HCT116 (cell line): ENCODE data around the gene RAB34. TPM values are rescaled to one million over a fixed set of nuclear protein-coding genes. Genes with fewer than 3 reads are reported as not detected.

ENCODE experiments used
- ATAC-seq: fragments of 200-7000 bp; cut with Tn5 transposase; 2 replicates; pipeline ENCODE4 v1.9.1; 2020; ENCODE audit warnings: mild to moderate bottlenecking, moderate library complexity
- BruUV-seq: library from RNA; stranded (reverse); fragments of 400-500 nt; replicated peaks from 2 replicates; lab custom pipeline; 2021; lab: Mats Ljungman, UMichigan
- CTCF ChIA-PET: fragments of 300-600 bp; sonication (Branson Sonifier 250); formaldehyde crosslinking; loops from one replicate; lab custom pipeline; 2021; ENCODE audit warnings: antibody characterized with exemption; lab: Charles Lee
- POLR2A ChIA-PET: fragments of 300-600, 350-600 bp; sonication (Branson Sonifier 250); formaldehyde crosslinking; loops from one replicate; lab custom pipeline; 2021; ENCODE audit warnings: antibody characterized with exemption; lab: Charles Lee
- RAD21 ChIA-PET, 2 experiments: fragments of 300-600 bp; sonication (Branson Sonifier 250); formaldehyde crosslinking; loops; one replicate each; lab custom pipeline; 2023; ENCODE audit warnings: low total read pairs in 2 of 2; ENCODE audit not compliant: uncharacterized antibody in 2 of 2, unreplicated experiment in 2 of 2, low non-redundant PET in 1 of 2; lab: Charles Lee
- DNase-seq: peaks from one replicate; pipeline ENCODE4 v3.0.0-alpha.2; 2010; ENCODE audit warnings: low read depth, low spot score
- H2AFZ ChIP-seq: fragments of 200-600 bp; shearing (Covaris generic), sonication (generic); 2 replicates; pipeline ENCODE4 v1.6.1; 2017; ENCODE audit warnings: low read depth, mixed run types, mixed read lengths, antibody characterized with exemption, low read length; ENCODE audit not compliant: poor library complexity, severe bottlenecking
- H3K27ac ChIP-seq: 2 replicates; pipeline ENCODE4 v1.5.1; 2012; ENCODE audit warnings: low read depth, low read length
- H3K27me3 ChIP-seq: fragments of 200-600 bp; sonication (generic); 2 replicates; pipeline ENCODE4 v1.6.1; 2016; ENCODE audit warnings: mixed run types, low read length, mixed read lengths; ENCODE audit not compliant: insufficient read depth
- H3K36me3 ChIP-seq, 2 experiments: fragments of 200-500 bp in 1 of 2; fragments of 200-600 bp in 1 of 2; sonication (Bioruptor generic) in 1 of 2; sonication (generic) in 1 of 2; 2 replicates each; pipeline versions ENCODE4 v1.5.1 to v1.6.1; 2014 to 2016; ENCODE audit warnings: low read length in 2 of 2, inconsistent platforms in 1 of 2, mixed read lengths in 1 of 2, mixed run types in 1 of 2; ENCODE audit not compliant: insufficient read depth in 2 of 2, control insufficient read depth in 1 of 2
- H3K4me1 ChIP-seq, 2 experiments: fragments of 200-600 bp in 1 of 2; sonication (generic) in 1 of 2; 2 replicates each; pipeline versions ENCODE4 v1.5.1 to v1.6.1; 2012 to 2017; ENCODE audit warnings: low read length in 2 of 2, inconsistent platforms in 1 of 2, mild to moderate bottlenecking in 1 of 2, mixed read lengths in 1 of 2, mixed run types in 1 of 2, moderate library complexity in 1 of 2; ENCODE audit not compliant: insufficient read depth in 2 of 2, control insufficient read depth in 1 of 2
- H3K4me2 ChIP-seq: fragments of 200-600 bp; sonication (generic); 2 replicates; pipeline ENCODE4 v1.6.1; 2017; ENCODE audit warnings: mixed run types, low read length, mixed read lengths
- H3K4me3 ChIP-seq, 2 experiments: fragments of 200-600 bp in 1 of 2; sonication (generic) in 1 of 2; replicated peaks in 1 of 2; 2 replicates each; pipeline ENCODE4 v1.5.1; 2011 to 2016; ENCODE audit warnings: low read length in 2 of 2, control low read depth in 1 of 2, low read depth in 1 of 2, mild to moderate bottlenecking in 1 of 2, mixed read lengths in 1 of 2, mixed run types in 1 of 2
- H3K79me2 ChIP-seq: fragments of 200-600 bp; sonication (generic); 2 replicates; pipeline ENCODE4 v1.6.1; 2017; ENCODE audit warnings: mild to moderate bottlenecking, mixed run types, low read length, moderate library complexity, mixed read lengths; ENCODE audit not compliant: insufficient read depth
- H3K9ac ChIP-seq: fragments of 200-600 bp; sonication (generic); 2 replicates; pipeline ENCODE4 v1.6.1; 2016; ENCODE audit warnings: low read length, mixed read lengths
- H3K9me2 ChIP-seq: fragments of 200-600 bp; sonication (generic), shearing (Covaris generic); 2 replicates; pipeline ENCODE4 v1.6.1; 2017; ENCODE audit warnings: mixed run types, mild to moderate bottlenecking, moderate library complexity; ENCODE audit not compliant: insufficient read depth
- H3K9me3 ChIP-seq, 2 experiments: fragments of 200-500 bp in 1 of 2; fragments of 200-600 bp in 1 of 2; sonication (Bioruptor generic) in 1 of 2; sonication (generic) in 1 of 2; 2 replicates each; pipeline ENCODE4 v1.6.1; 2014 to 2017; ENCODE audit warnings: low read length in 2 of 2, mixed read lengths in 2 of 2, inconsistent platforms in 1 of 2, low read depth in 1 of 2, mild to moderate bottlenecking in 1 of 2, mixed run types in 1 of 2, moderate library complexity in 1 of 2; ENCODE audit not compliant: control insufficient read depth in 1 of 2, insufficient read depth in 1 of 2
- H4K20me1 ChIP-seq: fragments of 200-600 bp; sonication (generic), shearing (Covaris generic); 2 replicates; pipeline ENCODE4 v1.6.1; 2017; ENCODE audit warnings: mixed run types, mild to moderate bottlenecking, moderate library complexity; ENCODE audit not compliant: insufficient read depth
- ATF3 ChIP-seq: IDR thresholded peaks from 2 replicates; pipeline ENCODE4 v1.6.1; 2012
- CTCF ChIP-seq, 3 experiments: fragments of 200-600 bp in 1 of 3; sonication (generic) in 1 of 3; IDR thresholded peaks in 2 of 3; conservative IDR thresholded peaks in 1 of 3; 2 replicates each; pipeline ENCODE4 v1.5.1; 2012 to 2017; ENCODE audit warnings: low read depth in 2 of 3, low read length in 2 of 3, antibody characterized with exemption in 1 of 3, borderline replicate concordance in 1 of 3, control low read depth in 1 of 3, mild to moderate bottlenecking in 1 of 3, mixed read lengths in 1 of 3, mixed run types in 1 of 3, moderate library complexity in 1 of 3; ENCODE audit not compliant: insufficient read depth in 1 of 3
- EGR1 ChIP-seq: IDR thresholded peaks from 2 replicates; pipeline ENCODE4 v1.6.1; 2012; ENCODE audit warnings: low read depth
- JUND ChIP-seq: IDR thresholded peaks from 2 replicates; pipeline ENCODE4 v1.6.1; 2012
- MAX ChIP-seq: IDR thresholded peaks from 2 replicates; pipeline ENCODE4 v1.6.1; 2012
- RAD21 ChIP-seq: IDR thresholded peaks from 2 replicates; pipeline ENCODE4 v1.6.1; 2012; ENCODE audit warnings: low read depth, mild to moderate bottlenecking
- intact Hi-C: fragments of 100-400 bp; cut with micrococcal nuclease; formaldehyde crosslinking; loops from 2 replicates; pipeline ENCODE4 v1.10.0; 2022
- total RNA-seq: library from RNA; stranded (reverse); gene quantifications from one replicate; pipeline ENCODE4 v1.2.1, GENCODE V29; 2021; ENCODE audit not compliant: unreplicated experiment

Gene RAB34
- total RNA-seq, 1 experiment from 2014 or later: 0.59 TPM

- no TSS peak for BruUV-seq
- intact Hi-C loops: no loop called here
- no peaks in the 10 kb centered on the region; the same call in 1 of the 2 replicates for H4K20me1 ChIP-seq
- no peak overlapping the region; the same call in 1 of the 2 replicates for H3K27ac ChIP-seq
- H3K9me3 ChIP-seq: no peaks in the 10 kb centered on the region
- RAD21 ChIA-PET: no interaction called here
- H3K36me3 ChIP-seq: peaks cover 0 to 5% of the 10 kb centered on the region in 2 experiments; a peak in 2 of 4 replicates
- H3K9ac ChIP-seq: no peak overlapping the region
- CTCF ChIA-PET: interaction anchor here (0.7 kb wide), 1 partner anchor 13 kb away, joined by 4 read pairs; no protein-coding TSS in a partner anchor
- POLR2A ChIA-PET: interaction anchor here (1.1 to 1.6 kb wide), 3 partner anchors 12 to 14 kb away, joined by 4 read pairs; partner anchors contain the start of gene NEK8
- no peak overlapping the region for H3K4me3 ChIP-seq
- no peak for DNase-seq
- peaks cover 16% of the 10 kb centered on the region for H3K79me2 ChIP-seq
- no peaks in the 10 kb centered on the region for H3K9me2 ChIP-seq
- ATAC-seq: no peak
- no peaks in the 10 kb centered on the region for H3K27me3 ChIP-seq
- H3K4me1 ChIP-seq: peaks cover 15 to 36% of the 10 kb centered on the region in 2 experiments
- no peak overlapping the region for H2AFZ ChIP-seq
- TF ChIP-seq CTCF (IDR thresholded peaks at IDR 0.05 in 2 of 3, conservative IDR thresholded peaks at IDR 0.05 in 1 of 3; ENCODE audit: borderline replicate concordance in 1 of 3, insufficient read depth in 1 of 3, low read depth in 2 of 3, low read length in 2 of 3) (no peak), JUND (no peak), ATF3 (no peak), EGR1 (no peak), MAX (no peak), RAD21 (no peak)
- no peak overlapping the region for H3K4me2 ChIP-seq
Observed at GRCh38 chr17:28740406-28741357, 23.0 kb upstream of the RAB34 start.
